HepG2 (cell line): ENCODE measurements around the gene PSMC5.

Source experiments
- ATF7-NPFF ChIP-seq: sonication (generic); formaldehyde crosslinking; IDR thresholded peaks from 2 replicates; pipeline ENCODE4 v1.8.1; 2023; ENCODE audit warnings: mild to moderate bottlenecking, low read depth, missing genetic modification reagents, moderate library complexity
- CHD2 ChIP-seq: IDR thresholded peaks from 2 replicates; pipeline ENCODE4 v1.6.1; 2011; ENCODE audit warnings: low read depth, low read length, improper control_type of control experiment
- ELF3 ChIP-seq: IDR thresholded peaks from 2 replicates; pipeline ENCODE4 v1.6.1; 2016; ENCODE audit warnings: missing genetic modification reagents, missing compliant biosample characterization
- HNF4A ChIP-seq: sonication (generic); formaldehyde crosslinking; IDR thresholded peaks from 2 replicates; pipeline ENCODE4 v1.4.0; 2020; ENCODE audit warnings: missing genetic modification reagents
- POLR2A ChIP-seq, 2 experiments: IDR thresholded peaks; 2 replicates each; pipeline ENCODE4 v1.6.1; 2011; ENCODE audit warnings: low read depth in 2 of 2, low read length in 2 of 2, mild to moderate bottlenecking in 1 of 2, moderate library complexity in 1 of 2; ENCODE audit not compliant: insufficient read depth in 1 of 2
- RAD21 ChIP-seq: fragments of 450-650 bp; formaldehyde crosslinking; IDR thresholded peaks from 2 replicates; pipeline ENCODE4 v1.5.0; 2020; ENCODE audit warnings: mild to moderate bottlenecking
- THAP11 ChIP-seq: IDR thresholded peaks from 2 replicates; pipeline ENCODE4 v1.6.1; 2016; ENCODE audit warnings: missing biosample characterization, missing genetic modification reagents
- ZFP1 ChIP-seq: IDR thresholded peaks from 2 replicates; pipeline ENCODE4 v1.6.1; 2016
- ZMYM2 ChIP-seq: sonication (generic); formaldehyde crosslinking; IDR thresholded peaks from 2 replicates; pipeline ENCODE4 v1.8.0; 2022; ENCODE audit warnings: mild to moderate bottlenecking, missing genetic modification reagents
- ZNF432 ChIP-seq: sonication (generic); formaldehyde crosslinking; IDR thresholded peaks from 2 replicates; pipeline ENCODE4 v1.5.0; 2020; ENCODE audit warnings: missing genetic modification reagents, mild to moderate bottlenecking, borderline replicate concordance
- ZNF891 ChIP-seq: sonication (generic); formaldehyde crosslinking; IDR thresholded peaks from 2 replicates; pipeline ENCODE4 v1.5.0; 2020; ENCODE audit warnings: mild to moderate bottlenecking, missing genetic modification reagents

- TF ChIP-seq RAD21 (CRISPR knock-in tag) = no peak
- TF ChIP-seq ZNF432 = no peak
- TF ChIP-seq ZNF891 = no peak
- no peak for TF ChIP-seq POLR2A (IDR thresholded peaks at IDR 0.05; ENCODE audit: insufficient read depth in 1 of 2, low read depth in 2 of 2, low read length in 2 of 2)
- no peak for TF ChIP-seq ATF7-NPFF (CRISPR knock-in tag)
- no peak for TF ChIP-seq ZFP1 (CRISPR knock-in tag)
- no peak for TF ChIP-seq HNF4A (CRISPR knock-in tag)
- no peak for TF ChIP-seq ZMYM2 (CRISPR knock-in tag)
- no peak for TF ChIP-seq THAP11 (CRISPR knock-in tag)
- TF ChIP-seq CHD2 = no peak
- TF ChIP-seq ELF3 (CRISPR knock-in tag) = no peak
Observed at GRCh38 chr17:63790057-63790456, 37.2 kb upstream of the PSMC5 start.
